ENCODE results near the gene CCL19. TPM values are rescaled to one million over a fixed set of nuclear protein-coding genes. Genes with fewer than 3 reads are reported as not detected.

CCL19 gene
- total RNA-seq, 1 donor from 2014 or later = not detected

- Histone ChIP-seq H3K9me3 (ENCODE audit: low read depth) (no peaks in the 10 kb centered on the region), H3K4me1 (peaks cover 21% of the 10 kb centered on the region), H3K79me2 (ENCODE audit: low read depth) (peaks cover 16% of the 10 kb centered on the region), H3K9ac (peak overlapping the region; percentile 36), H3F3A (ENCODE audit: low read depth) (peaks cover 25% of the 10 kb centered on the region), H3K4me3 (peak overlapping the region; percentile 61), H4K20me1 (ENCODE audit: low read depth) (peaks cover 8% of the 10 kb centered on the region), H2AFZ (replicated peaks) (peak overlapping the region; percentile 87), H3K27me3 (no peaks in the 10 kb centered on the region), H3K4me2 (peak overlapping the region; percentile 97), H3K27ac (peak overlapping the region; percentile 81), H3K36me3 (no peaks in the 10 kb centered on the region)
- H3K4me1 Mint-ChIP-seq = peaks cover 42% of the 10 kb centered on the region
- peak overlapping the region; percentile 93 for H3K4me3 Mint-ChIP-seq
- peaks cover 7% of the 10 kb centered on the region for H3K27me3 Mint-ChIP-seq (ENCODE audit: insufficient read depth, low read depth)
- TF ChIP-seq EZH2phosphoT487 (IDR thresholded peaks at IDR 0.05) (no peak), EZH2 (IDR thresholded peaks at IDR 0.05) (no peak), CTCF (IDR thresholded peaks at IDR 0.05) (no peak)
- H3K36me3 Mint-ChIP-seq = peaks cover 13% of the 10 kb centered on the region
- no peaks in the 10 kb centered on the region for H3K9me3 Mint-ChIP-seq
- DNase-seq (ENCODE audit: low spot score) = no peak
- H3K27ac Mint-ChIP-seq = peak overlapping the region; percentile 76
These were observed 44.0 kb downstream of the CCL19 start for GRCh38 chr9:34647084-34647403.

GRCh38 chr9:34646211-34647083, 44.6 kb downstream of the CCL19 start, which contains the start of gene GALT:
Gene GALT, plus strand, starts transcription at chr9:34646675. Its CDS starts 30 bp downstream, at chr9:34646705.
- Histone ChIP-seq H3K4me2 (peak within 1 kb of the TSS; percentile 97), H3K9me3 (ENCODE audit: low read depth) (no peaks in the 10 kb centered on the region), H3K36me3 (no peaks in the 10 kb centered on the region), H3K4me1 (peaks cover 18% of the 10 kb centered on the region), H4K20me1 (ENCODE audit: low read depth) (peaks cover 8% of the 10 kb centered on the region), H3K4me3 (peak within 1 kb of the TSS; percentile 61), H2AFZ (replicated peaks) (peak within 1 kb of the TSS; percentile 87), H3K79me2 (ENCODE audit: low read depth) (peaks cover 16% of the 10 kb centered on the region), H3K27ac (peak within 1 kb of the TSS; percentile 81), H3F3A (ENCODE audit: low read depth) (peaks cover 25% of the 10 kb centered on the region), H3K9ac (peak within 1 kb of the TSS; percentile 36), H3K27me3 (no peaks in the 10 kb centered on the region)
- Mint-ChIP-seq H3K36me3 (peaks cover 13% of the 10 kb centered on the region), H3K27ac (peak within 1 kb of the TSS; percentile 76), H3K9me3 (no peaks in the 10 kb centered on the region), H3K4me1 (peaks cover 36% of the 10 kb centered on the region), H3K27me3 (ENCODE audit: insufficient read depth, low read depth) (peaks cover 7% of the 10 kb centered on the region), H3K4me3 (peak within 1 kb of the TSS; percentile 93)
- DNase-seq (ENCODE audit: low spot score) = peak; percentile 95
- TF ChIP-seq CTCF (IDR thresholded peaks at IDR 0.05) = peak; percentile 37
- no peak for TF ChIP-seq EZH2phosphoT487 (IDR thresholded peaks at IDR 0.05)

- Histone ChIP-seq H3K36me3 (no peaks in the 10 kb centered on the region), H3F3A (ENCODE audit: low read depth) (peaks cover 18% of the 10 kb centered on the region), H3K9me3 (ENCODE audit: low read depth) (no peaks in the 10 kb centered on the region), H2AFZ (replicated peaks) (no peak overlapping the region), H3K27me3 (no peaks in the 10 kb centered on the region), H3K27ac (no peak overlapping the region), H3K4me1 (peaks cover 12% of the 10 kb centered on the region), H3K9ac (no peak overlapping the region), H3K4me2 (no peak overlapping the region), H3K79me2 (ENCODE audit: low read depth) (peaks cover 16% of the 10 kb centered on the region), H4K20me1 (ENCODE audit: low read depth) (peaks cover 8% of the 10 kb centered on the region), H3K4me3 (no peak overlapping the region)
- H3K27ac Mint-ChIP-seq = peak overlapping the region; percentile 27
- H3K9me3 Mint-ChIP-seq = no peaks in the 10 kb centered on the region
- H3K4me1 Mint-ChIP-seq = peaks cover 27% of the 10 kb centered on the region
- peaks cover 10% of the 10 kb centered on the region for H3K27me3 Mint-ChIP-seq (ENCODE audit: insufficient read depth, low read depth)
- peaks cover 13% of the 10 kb centered on the region for H3K36me3 Mint-ChIP-seq
- TF ChIP-seq EZH2phosphoT487 (IDR thresholded peaks at IDR 0.05) = no peak
- TF ChIP-seq CTCF (IDR thresholded peaks at IDR 0.05) = no peak
- no peak for TF ChIP-seq EZH2 (IDR thresholded peaks at IDR 0.05)
- no peak for DNase-seq (ENCODE audit: low spot score)
- H3K4me3 Mint-ChIP-seq = peak overlapping the region; percentile 41
These were observed 46.2 kb downstream of the CCL19 start for GRCh38 chr9:34644766-34645314.
